B cell (primary cell): Measurements from ENCODE around the gene KNL1. TPM values are rescaled to one million over a fixed set of nuclear protein-coding genes. Genes with fewer than 3 reads are reported as not detected.
A peak's percentile ranks its signal among the peaks of the same experiment; 100 is the strongest.

Source experiments
- ATAC-seq: fragments of 200-7000 bp; cut with Tn5 transposase; one replicate; pipeline ENCODE4 v1.10.0; 2021; ENCODE audit warnings: low read depth, mild to moderate bottlenecking, moderate number of reproducible peaks, moderate library complexity
- CTCF ChIA-PET: fragments of 350-600 bp; sonication (Branson Sonifier 250); formaldehyde crosslinking; loops from one replicate; lab custom pipeline; 2021; ENCODE audit warnings: antibody characterized with exemption, inconsistent platforms; lab: Charles Lee
- POLR2A ChIA-PET: fragments of 350-600 bp; sonication (Branson Sonifier 250); formaldehyde crosslinking; loops from one replicate; lab custom pipeline; 2021; ENCODE audit warnings: antibody characterized with exemption; lab: Charles Lee
- DNase-seq: peaks from one replicate; pipeline ENCODE4 v3.0.0; 2013
- H2AFZ ChIP-seq: 2 replicates; pipeline ENCODE4 v1.6.1; 2012; ENCODE audit warnings: mild to moderate bottlenecking, low read depth, low read length; ENCODE audit not compliant: insufficient read depth, poor library complexity, severe bottlenecking
- H3K27ac ChIP-seq, 2 donors: 1 replicate in 1 of 2; 2 replicates in 1 of 2; pipeline ENCODE4 v1.5.1; 2012 to 2013; ENCODE audit warnings: low read length in 2 of 2, mild to moderate bottlenecking in 2 of 2, moderate library complexity in 1 of 2
- H3K27me3 ChIP-seq, 4 experiments: fragments of 200-600 bp in 1 of 4; sonication (generic) in 1 of 4; replicated peaks in 1 of 4; 1 replicate in 2 of 4; 2 replicates in 2 of 4; pipeline versions ENCODE4 v1.6.1 to v1.7.0; 2013 to 2016; ENCODE audit warnings: low read length in 3 of 4, mild to moderate bottlenecking in 2 of 4, mixed read lengths in 1 of 4, moderate library complexity in 1 of 4; ENCODE audit not compliant: insufficient read depth in 4 of 4, control insufficient read depth in 3 of 4; ENCODE audit errors: control extremely low read depth in 1 of 4
- H3K36me3 ChIP-seq, 2 experiments: replicated peaks in 1 of 2; 1 replicate in 1 of 2; 2 replicates in 1 of 2; pipeline versions ENCODE4 v1.6.1 to v1.7.1; 2013; ENCODE audit warnings: low read length in 1 of 2; ENCODE audit not compliant: insufficient read depth in 2 of 2, control insufficient read depth in 1 of 2; ENCODE audit errors: control extremely low read depth in 1 of 2, extremely low read depth in 1 of 2
- H3K4me1 ChIP-seq, 2 donors: fragments of 200-600 bp in 1 of 2; sonication (generic) in 1 of 2; 1 replicate in 1 of 2; 2 replicates in 1 of 2; pipeline versions ENCODE4 v1.5.1 to v1.6.1; 2013 to 2017; ENCODE audit warnings: low read length in 2 of 2; ENCODE audit not compliant: control insufficient read depth in 2 of 2, insufficient read depth in 2 of 2
- H3K4me2 ChIP-seq: replicated peaks from 2 replicates; pipeline ENCODE3; 2012; ENCODE audit warnings: mild to moderate bottlenecking, low read depth, low read length; ENCODE audit not compliant: poor library complexity, severe bottlenecking
- H3K4me3 ChIP-seq, 5 experiments: fragments of 200-600 bp in 1 of 5; sonication (generic) in 1 of 5; 1 replicate in 3 of 5; 2 replicates in 2 of 5; pipeline versions ENCODE4 v1.5.1 to v1.7.0; 2011 to 2016; ENCODE audit warnings: low read length in 4 of 5, mild to moderate bottlenecking in 4 of 5, low read depth in 2 of 5, control low read depth in 1 of 5, moderate library complexity in 1 of 5; ENCODE audit not compliant: insufficient read depth in 1 of 5; ENCODE audit errors: control extremely low read depth in 1 of 5, extremely low read depth in 1 of 5
- H3K79me2 ChIP-seq: fragments of 200-600 bp; sonication (generic); one replicate; pipeline ENCODE4 v1.6.0; 2016; ENCODE audit warnings: low read length; ENCODE audit not compliant: control insufficient read depth, insufficient read depth
- H3K9ac ChIP-seq: fragments of 200-600 bp; sonication (generic); 2 replicates; pipeline ENCODE4 v1.6.1; 2017; ENCODE audit warnings: mild to moderate bottlenecking, low read length, moderate library complexity
- H3K9me3 ChIP-seq, 3 donors: one replicate each; pipeline versions ENCODE4 v1.6.1 to v1.7.1; 2013; ENCODE audit warnings: low read length in 2 of 3; ENCODE audit not compliant: control insufficient read depth in 2 of 3, insufficient read depth in 1 of 3; ENCODE audit errors: control extremely low read depth in 1 of 3
- H4K20me1 ChIP-seq: 2 replicates; pipeline ENCODE4 v1.6.0; 2012; ENCODE audit warnings: mild to moderate bottlenecking, low read length; ENCODE audit not compliant: insufficient read depth, control insufficient read depth, poor library complexity, severe bottlenecking
- H3K27ac Mint-ChIP-seq: one replicate; pipeline ENCODE4 v1.8.0; 2021; ENCODE audit warnings: mixed read lengths
- H3K27me3 Mint-ChIP-seq: one replicate; pipeline ENCODE4 v1.8.0; 2021; ENCODE audit warnings: mixed read lengths
- H3K4me1 Mint-ChIP-seq: one replicate; pipeline ENCODE4 v1.8.0; 2021; ENCODE audit warnings: mixed read lengths
- H3K4me3 Mint-ChIP-seq: one replicate; pipeline ENCODE4 v1.8.0; 2021; ENCODE audit warnings: mixed read lengths
- H3K9me3 Mint-ChIP-seq: one replicate; pipeline ENCODE4 v1.8.0; 2022; ENCODE audit warnings: mixed read lengths; ENCODE audit not compliant: insufficient read depth
- CTCF ChIP-seq: fragments of 200-600 bp; IDR thresholded peaks from one replicate; pipeline ENCODE4 v1.8.0; 2022; ENCODE audit warnings: antibody characterized with exemption, mild to moderate bottlenecking
- EZH2 ChIP-seq: IDR thresholded peaks from 2 replicates; pipeline ENCODE4 v1.6.1; 2012; ENCODE audit warnings: borderline replicate concordance, low read depth, mild to moderate bottlenecking, moderate library complexity, low read length; ENCODE audit not compliant: insufficient read depth, poor library complexity, severe bottlenecking
- WGBS: methylation state at CpG from one replicate; pipeline ENCODE4 v1.1.5; 2013; ENCODE audit warnings: missing lambda C conversion rate; ENCODE audit not compliant: insufficient coverage; 5-methylcytosine and 5-hydroxymethylcytosine counted together
- intact Hi-C: fragments of 100-400 bp; cut with micrococcal nuclease; formaldehyde crosslinking; loops from one replicate; pipeline ENCODE4 v1.10.0; 2022
- polyA plus RNA-seq: library from polyadenylated mRNA; depleted of rRNA; stranded (reverse); fragments of >200 nt; gene quantifications from 2 replicates; pipeline ENCODE4 v1.2.3, GENCODE V29; 2012
- total RNA-seq, 2 donors: library from RNA; stranded (reverse); fragments of 120-200 nt in 1 of 2; gene quantifications; 1 replicate in 1 of 2; 2 replicates in 1 of 2; pipeline versions ENCODE4 v1.2.3 to v1.2.4, GENCODE V29; 2013 to 2022

Gene KNL1
- total and polyA plus RNA-seq, 2 donors (not counting 1 experiment from before 2014, with no cell fraction given): 0.91 to 4.0 TPM

DNA sequence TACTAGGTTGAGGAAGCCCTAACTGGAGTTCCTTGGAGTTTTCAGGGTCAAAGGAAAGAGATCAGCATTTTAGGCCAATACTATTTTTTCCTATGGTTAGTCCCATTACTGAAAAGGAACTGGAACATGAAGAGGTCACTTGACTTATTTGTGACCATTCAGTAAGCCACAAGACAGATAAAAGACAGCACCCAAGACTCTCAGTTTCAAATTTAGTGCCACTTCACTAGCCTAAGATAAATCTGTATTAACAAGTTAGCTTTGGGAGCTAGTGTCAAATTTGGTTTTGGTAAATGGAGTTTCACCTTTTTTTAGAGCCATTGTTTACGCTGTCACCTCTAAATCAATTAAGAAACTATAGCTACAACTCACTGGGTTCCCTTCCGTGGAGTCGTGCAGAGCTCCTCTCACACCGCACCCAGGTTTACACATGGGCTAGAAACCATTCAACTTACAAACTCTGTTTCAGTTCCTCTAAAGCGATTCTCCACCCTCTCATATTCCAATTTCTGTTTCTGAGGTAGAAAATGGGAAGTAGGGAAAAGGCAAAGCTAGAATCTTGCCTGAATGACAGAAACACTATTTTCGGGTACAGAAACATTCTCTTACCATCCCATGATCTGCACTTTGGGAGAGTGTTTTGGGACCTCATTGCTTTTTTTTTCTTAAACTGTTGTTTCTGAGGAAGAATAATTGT lies 43.6 kb upstream of the KNL1 start:
- peaks cover 3 to 67% of the 10 kb centered on the region in 2 experiments for H3K36me3 ChIP-seq
- Mint-ChIP-seq H3K4me3 (peak overlapping the region; percentile 75), H3K9me3 (no peaks in the 10 kb centered on the region), H3K4me1 (peaks cover 86% of the 10 kb centered on the region), H3K27me3 (no peaks in the 10 kb centered on the region), H3K27ac (peak overlapping the region; percentile 91)
- TF ChIP-seq CTCF: no peak
- no peak for TF ChIP-seq EZH2
- H3K27me3 ChIP-seq: no peaks in the 10 kb centered on the region
- H3K4me2 ChIP-seq: peak overlapping the region; percentile 54
- H3K4me3 ChIP-seq: peak overlapping the region in 3 of 5 experiments; percentile 0 to 28 (median 19)
- POLR2A ChIA-PET: interaction anchor here (0.6 to 1.3 kb wide), 3 partner anchors 14 to 21 kb away, joined by 6 to 11 read pairs (median 9); partner anchors contain the start of genes CCDC32 and RPUSD2
- H3K27ac ChIP-seq: peak overlapping the region; percentile 84 to 90
- no peaks in the 10 kb centered on the region for H3K9me3 ChIP-seq
- no peaks in the 10 kb centered on the region for H4K20me1 ChIP-seq
- H3K4me1 ChIP-seq: peaks cover 80 to 100% of the 10 kb centered on the region in 2 donors
- ATAC-seq (peak; percentile 83), DNase-seq (peak; percentile 86)
- intact Hi-C loops: loop anchor here (2.0 to 10.0 kb wide), 3 partner anchors 14 to 456 kb away; partner anchors contain the start of genes CCDC32 and KNL1
- CTCF ChIA-PET: interaction anchor here (0.7 to 3.1 kb wide), 7 partner anchors 9 to 144 kb away, joined by 3 to 12 read pairs (median 4); partner anchors contain the start of genes CCDC32, RAD51 and RPUSD2
- peaks cover 84% of the 10 kb centered on the region for H3K79me2 ChIP-seq
- H3K9ac ChIP-seq: peak overlapping the region; percentile 1
- H2AFZ ChIP-seq: no peak overlapping the region
- WGBS: 0% methylated on average over 1 of the region's 6 CpGs
